IPS-11a (cell line): ENCODE results near the gene ZNF655.
"Not testable (repeated sequence)": the region's sequence is repeated elsewhere in the genome, so short reads cannot be mapped to it uniquely, and the experiment has no call there.

Source experiments
- H3K4me3 ChIP-seq: one replicate; pipeline ENCODE4 v1.5.1; 2013; ENCODE audit warnings: low read depth, low read length, control low read depth

Gene ZNF655

DNA sequence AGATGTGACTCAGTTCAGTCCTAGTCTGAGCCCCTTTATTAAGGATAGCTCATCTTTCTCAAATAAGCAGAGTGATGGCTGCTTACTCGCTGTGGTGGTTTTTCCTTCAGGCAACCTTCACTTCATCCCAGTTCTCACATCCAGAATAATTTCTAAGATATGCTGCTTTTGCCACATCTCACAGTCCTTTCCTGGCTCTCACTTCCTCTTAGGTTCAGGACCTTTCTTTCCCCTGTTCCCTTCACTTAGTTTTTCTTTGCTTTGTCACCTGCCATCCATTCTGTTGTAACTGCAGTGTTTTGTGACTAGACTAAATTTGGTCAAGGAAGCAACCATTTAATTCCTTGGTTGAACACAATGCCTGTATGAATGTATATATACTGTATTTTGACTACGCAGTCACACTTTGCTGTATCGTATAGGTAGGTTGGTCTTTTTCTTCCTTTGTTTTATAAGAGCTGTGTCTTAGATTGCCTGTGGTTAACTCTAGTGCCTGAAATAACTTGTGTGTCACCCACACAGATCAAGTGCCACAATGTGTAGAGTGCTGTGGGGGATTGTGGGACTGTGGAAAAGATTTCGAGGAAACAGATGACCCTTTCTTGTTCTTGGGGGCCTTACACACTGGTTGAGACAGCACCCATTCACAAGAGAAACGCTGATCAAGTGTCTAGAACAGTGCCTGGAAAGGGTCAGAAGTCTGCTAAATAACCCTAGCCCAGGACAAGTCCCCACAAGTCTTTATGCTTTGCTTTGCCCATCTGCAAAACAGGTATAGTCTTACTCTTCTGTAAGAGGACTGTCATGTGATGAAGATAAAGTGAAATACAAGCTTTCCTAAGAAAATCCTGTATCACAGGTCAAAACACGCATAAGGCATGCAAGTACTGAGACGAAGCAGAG, 2.6 kb downstream of the ZNF655 start:
- no peak overlapping the region for H3K4me3 ChIP-seq

DNA sequence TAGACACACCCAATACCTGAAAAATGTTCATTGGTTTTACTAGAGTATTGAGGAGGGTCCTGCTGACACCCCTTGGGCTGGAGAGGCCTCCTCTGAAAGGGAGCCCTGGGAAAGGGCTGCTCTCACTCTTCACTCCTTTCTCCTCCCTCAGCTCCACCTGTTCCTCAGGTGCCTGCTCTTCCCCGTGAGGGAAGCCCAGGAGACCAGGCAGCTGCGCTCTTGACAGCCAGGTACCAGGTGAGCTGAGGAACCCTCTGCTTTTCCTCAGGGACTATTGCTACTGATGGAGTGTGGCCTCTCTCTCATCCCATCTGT, 3.3 kb downstream of the ZNF655 start:
- no peak overlapping the region for H3K4me3 ChIP-seq

DNA sequence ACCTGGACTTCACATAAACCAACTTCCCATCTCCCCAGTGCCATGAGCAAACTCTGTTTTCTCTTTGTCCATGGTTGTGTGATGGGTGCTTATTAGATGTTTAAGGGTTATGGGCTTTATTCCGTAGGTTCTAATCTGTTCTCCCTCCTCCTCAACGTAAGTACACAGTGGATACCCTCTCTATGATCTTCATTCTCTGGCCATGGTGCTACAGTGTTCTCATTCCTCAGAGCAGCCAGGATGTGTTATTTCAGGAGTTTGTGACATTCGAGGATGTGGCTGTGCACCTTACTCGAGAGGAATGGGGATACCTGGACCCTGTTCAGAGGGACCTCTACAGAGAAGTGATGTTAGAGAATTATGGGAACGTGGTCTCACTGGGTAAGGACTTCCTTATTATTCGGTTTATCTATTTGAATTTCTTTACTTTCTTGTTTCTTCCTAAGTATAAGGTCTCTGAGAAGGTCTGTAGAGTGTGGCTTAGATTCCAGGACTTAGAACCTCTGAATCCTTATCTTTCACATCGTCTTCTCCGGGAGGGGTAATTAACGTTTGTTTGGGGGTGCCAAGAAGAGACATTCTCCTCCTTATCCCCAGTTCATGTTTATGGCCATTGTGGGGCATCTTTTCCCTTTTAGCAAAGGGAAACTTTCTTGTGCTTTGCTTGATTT, 3.8 kb downstream of the ZNF655 start:
- no peak overlapping the region for H3K4me3 ChIP-seq

DNA sequence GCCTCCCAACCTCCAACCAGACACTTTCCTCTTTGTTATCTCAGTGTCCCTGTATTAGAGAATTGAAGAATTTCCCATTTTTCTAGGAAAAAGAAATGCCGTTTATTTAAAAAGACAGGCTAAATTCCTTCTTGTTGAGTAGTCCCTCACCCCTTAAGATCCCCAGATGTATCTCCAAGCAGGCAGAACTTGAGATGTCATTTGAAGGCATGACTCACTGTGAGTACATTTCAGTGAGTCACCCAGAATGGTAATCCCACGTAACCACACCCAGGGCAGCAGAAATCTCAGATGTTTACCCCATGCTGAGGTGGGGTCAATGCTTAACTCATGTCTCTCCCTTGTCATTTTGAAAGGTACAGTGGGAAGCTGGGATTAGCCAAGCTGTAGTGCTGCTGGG, 4.4 kb downstream of the ZNF655 start:
- H3K4me3 ChIP-seq, result no peak overlapping the region

DNA sequence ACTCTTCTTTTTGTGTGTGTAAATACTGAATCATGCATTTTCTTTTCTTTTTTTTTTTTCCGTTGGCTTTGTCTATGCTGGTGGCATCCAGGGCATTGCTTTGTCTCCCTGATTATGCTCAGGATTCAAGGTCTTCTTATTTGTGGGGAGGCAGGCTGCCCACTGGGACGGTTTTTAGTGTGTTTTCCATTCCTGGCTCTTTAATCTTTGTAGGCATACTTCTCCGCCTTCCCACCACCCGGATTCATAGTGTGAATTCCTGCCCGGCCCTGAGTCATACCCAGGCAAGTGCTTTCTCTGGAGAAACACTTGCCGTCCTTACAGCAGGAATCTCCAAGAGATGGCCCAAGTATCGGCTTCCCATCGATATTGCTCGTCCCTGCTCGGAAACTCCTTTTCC, 5.2 kb downstream of the ZNF655 start:
- H3K4me3 ChIP-seq, result no peak overlapping the region

DNA sequence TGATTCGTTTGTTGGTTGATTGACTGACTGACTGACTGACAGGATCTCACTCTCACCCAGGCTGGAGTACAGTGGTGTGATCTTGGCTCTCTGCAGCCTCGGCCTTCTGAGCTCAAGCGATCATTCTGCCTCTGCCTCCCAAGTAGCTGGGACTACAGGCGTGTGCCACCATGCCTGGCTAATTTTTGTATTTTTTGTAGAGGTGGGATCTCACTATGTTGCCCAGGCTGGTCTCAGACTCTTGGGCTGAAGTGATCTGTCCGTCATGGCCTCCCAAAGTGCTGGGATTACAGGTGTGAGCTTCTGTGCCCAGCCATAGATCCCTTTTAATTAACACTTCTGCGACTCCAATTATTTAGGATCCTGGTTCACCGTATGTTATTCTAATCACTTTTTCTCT, 10.3 kb downstream of the ZNF655 start:
- not testable (repeated sequence) for H3K4me3 ChIP-seq

DNA sequence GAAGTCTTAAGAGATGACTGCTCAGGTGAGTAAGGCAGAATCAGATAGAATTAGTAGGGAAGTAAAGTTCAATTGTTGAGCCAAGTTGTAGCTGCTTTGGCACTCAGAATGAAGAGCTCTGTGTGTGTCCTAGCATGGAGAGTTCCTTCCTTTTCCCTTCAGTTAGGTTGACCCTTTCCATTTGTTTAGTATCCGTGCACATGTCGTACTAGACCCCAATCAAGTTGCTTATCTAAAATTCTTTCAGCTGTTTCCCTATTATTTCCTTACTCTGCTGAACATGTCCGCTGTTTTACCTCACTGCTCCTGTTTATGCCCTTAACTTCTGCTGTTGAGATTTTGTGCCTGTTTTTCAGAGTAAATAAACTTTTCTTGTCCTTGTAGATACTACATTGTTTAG, 13.3 kb downstream of the ZNF655 start:
- no peak overlapping the region for H3K4me3 ChIP-seq

DNA sequence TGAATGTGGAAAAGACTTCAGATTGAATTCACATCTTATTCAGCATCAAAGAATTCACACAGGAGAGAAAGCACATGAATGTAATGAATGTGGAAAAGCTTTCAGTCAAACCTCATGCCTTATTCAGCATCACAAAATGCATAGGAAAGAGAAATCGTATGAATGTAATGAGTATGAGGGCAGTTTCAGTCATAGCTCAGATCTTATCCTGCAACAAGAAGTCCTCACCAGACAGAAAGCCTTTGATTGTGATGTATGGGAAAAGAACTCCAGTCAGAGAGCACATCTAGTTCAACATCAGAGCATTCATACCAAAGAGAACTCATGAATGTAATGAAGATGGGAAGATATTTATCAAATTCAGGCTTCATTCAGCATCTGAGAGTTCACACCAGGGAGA, 14.8 kb downstream of the ZNF655 start:
- no peak overlapping the region for H3K4me3 ChIP-seq

DNA sequence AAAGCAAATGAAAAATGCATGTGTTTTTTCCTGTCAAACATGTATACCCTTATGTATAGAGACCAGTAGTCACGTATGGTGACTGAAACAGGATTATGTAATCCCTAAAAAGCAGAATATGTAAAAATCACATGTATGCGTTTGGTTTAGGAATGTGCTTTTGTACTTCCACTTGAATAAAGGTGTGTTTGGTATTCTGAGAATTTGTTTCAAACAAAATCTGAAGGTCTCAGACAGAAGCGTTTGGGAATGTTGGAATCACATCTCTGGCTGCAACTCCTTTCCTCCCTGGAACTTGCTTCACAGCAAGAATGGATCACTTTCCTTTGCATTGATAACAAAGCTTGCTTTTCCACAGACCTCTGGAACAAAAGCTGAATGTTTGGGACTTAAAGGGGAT, 17.8 kb downstream of the ZNF655 start:
- no peak overlapping the region for H3K4me3 ChIP-seq

DNA sequence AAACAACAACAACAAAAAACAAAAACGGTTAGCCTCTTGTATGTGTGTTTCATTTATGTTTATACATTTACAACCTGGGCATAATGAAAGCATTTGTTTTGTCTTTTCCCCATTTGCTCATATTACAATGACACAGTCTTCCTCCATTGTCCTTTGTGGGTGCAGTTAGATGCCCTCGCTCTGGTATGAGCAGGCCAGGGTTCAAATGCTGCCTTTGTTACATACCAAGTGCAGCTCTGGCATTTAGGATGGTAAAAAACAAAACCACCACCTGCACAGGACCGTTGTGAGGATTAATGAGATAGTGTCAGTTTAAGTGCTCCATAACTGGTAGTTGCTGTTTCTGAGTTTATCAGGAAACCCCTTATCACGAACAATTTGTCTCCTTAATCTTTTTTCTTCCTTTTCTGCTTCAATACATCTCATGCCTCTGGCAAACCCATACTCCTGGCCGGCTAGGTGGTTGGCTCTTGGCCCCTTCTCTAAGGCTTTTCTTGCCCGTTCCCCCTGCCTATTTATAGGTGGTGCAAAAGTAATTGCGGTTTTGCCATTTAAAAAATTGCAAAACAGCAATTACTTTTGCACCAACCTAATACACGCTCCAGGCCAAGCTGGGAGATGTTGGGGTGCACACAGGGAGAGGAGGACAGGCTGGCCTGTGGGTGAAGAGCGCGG, 21.0 kb downstream of the ZNF655 start:
- H3K4me3 ChIP-seq, result no peak overlapping the region

DNA sequence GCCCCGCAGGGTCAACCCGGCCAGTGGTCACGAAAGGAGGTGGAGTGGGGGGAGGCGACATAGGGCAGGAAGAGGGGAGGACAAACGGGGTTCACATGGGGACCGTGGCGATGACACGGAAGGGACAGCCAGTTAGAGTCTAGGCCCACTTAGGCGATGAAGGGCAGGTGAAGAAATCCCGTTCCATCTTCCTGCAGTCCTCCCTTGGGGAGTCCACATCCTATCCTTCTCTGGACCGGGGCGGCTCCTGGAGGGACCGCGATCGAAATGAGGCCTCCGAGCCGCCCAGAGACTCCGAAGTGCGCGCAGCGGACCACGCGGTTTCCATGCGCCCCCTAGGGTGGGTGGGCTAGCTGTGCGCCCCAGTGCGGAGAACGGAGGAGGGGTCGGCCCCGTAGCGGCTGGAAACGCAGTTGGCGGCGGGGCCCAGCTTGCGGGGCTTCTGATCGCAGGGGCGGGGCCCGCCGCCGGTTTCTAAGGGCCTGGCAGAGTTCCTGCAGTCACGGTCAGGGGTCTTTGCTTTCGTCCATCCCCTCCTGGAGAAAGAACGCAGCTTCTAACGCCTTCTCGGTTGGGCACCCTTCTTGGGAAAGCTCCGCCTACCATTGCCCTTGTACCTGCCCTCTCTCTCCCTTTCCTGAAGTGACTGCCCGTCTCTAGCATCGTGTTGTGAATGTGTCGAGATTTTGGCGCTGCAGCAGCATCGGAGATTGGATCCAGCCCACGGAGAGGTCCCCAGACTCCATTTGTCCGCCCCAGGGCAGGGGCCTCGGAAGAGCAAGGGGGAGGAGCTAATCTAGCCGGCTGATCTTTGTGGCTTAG, 21.7 kb downstream of the ZNF655 start:
- H3K4me3 ChIP-seq, result peak overlapping the region; percentile 49

DNA sequence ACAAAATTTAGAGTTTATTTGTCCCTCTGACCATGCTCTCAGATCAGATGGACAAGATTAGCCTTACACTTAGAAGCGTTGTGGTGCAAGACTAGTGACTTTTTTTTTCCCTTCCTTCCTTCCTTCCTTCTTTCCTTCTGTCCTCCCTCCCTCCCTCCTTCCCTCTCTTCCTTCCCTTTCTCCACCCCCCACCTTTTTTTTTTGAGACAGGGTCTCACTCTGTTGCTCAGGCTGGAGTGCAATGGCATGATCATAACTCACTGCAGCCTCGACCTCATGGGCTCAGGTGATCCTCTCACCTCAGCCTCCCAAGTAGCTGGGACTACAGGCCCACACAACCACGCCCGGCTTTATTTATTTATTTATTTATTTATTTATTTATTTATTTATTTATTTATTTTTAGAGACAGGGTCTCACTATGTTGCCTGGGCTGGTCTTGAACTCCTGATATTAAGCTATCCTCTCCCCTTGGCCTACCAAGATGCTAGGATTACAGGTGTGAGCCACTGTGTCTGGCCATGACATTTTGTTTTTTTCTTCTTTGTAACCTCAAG, 22.4 kb downstream of the ZNF655 start:
- H3K4me3 ChIP-seq, result peak overlapping the region; percentile 49

DNA sequence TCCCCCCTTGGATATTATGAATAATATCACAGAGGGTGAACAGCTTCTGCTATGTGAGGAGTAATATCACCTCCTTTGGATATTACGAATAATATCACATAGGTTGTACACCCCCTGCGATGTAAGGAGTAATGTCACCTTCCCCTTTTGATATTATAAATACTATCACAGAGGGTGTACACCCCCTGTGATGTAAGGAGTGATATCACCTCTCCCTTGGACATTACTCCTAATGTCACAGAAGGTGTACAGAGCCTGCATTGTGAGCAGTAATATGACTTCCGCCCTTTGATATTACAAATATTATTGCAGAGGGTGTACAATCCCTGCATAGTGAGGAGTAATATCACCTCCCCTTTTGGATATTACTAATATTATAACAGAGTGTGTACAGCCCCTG, 30.4 kb downstream of the ZNF655 start:
- H3K4me3 ChIP-seq, result no peak overlapping the region

DNA sequence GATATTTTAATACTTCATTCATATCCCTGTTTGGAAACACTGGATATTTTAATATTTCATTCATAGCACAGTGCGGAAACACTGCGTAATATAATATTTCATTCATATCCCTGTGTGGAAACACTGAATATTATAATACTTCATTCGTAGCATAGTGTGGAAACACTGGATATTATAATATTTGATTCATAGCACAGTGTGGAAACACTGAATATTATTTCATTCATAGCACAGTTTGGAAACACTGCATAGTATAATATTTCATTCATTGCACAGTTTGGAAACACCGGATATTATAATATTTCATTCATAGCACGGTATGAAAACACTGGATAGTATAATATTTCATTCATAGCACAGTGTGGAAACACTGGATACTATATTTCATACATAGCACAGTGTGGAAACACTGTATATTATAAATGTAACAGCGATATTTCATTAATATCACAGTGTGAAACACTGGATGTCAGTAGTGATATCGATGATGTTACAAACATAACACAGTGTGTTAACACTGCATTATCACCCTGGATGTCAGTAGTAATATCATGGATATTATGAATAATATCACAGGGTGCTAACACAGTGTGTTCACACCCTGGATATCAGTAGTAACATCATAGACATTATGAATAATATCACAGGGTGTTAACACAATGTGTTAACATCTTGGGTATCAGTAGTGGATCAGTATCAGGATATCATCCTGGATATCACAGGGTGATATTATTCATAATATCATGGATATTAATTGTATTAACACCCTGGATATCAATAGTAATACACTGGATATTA, 36.7 kb downstream of the ZNF655 start:
- no peak overlapping the region for H3K4me3 ChIP-seq

DNA sequence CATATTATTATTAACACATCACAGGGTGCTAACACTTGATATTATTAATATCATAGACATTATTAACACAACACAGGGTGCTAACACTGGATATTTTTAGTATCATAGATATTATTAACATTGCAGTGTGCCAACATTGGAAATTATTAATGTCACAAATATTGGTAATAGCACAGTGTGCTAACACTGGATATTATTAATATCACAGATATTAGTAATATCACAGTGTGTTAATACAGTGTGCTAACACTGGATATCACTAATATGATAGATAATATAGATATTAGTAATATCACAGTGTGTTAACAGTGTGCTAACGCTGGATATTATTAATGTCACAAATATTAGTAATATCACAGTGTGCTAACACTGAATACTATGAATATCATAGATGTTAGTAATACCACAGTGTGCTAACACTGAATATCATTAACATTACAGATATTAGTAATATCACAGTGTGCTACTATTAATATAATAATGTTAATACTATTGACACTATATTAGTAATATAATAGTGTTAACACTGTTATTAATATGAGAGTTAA, 38.0 kb downstream of the ZNF655 start:
- H3K4me3 ChIP-seq, result no peak overlapping the region

DNA sequence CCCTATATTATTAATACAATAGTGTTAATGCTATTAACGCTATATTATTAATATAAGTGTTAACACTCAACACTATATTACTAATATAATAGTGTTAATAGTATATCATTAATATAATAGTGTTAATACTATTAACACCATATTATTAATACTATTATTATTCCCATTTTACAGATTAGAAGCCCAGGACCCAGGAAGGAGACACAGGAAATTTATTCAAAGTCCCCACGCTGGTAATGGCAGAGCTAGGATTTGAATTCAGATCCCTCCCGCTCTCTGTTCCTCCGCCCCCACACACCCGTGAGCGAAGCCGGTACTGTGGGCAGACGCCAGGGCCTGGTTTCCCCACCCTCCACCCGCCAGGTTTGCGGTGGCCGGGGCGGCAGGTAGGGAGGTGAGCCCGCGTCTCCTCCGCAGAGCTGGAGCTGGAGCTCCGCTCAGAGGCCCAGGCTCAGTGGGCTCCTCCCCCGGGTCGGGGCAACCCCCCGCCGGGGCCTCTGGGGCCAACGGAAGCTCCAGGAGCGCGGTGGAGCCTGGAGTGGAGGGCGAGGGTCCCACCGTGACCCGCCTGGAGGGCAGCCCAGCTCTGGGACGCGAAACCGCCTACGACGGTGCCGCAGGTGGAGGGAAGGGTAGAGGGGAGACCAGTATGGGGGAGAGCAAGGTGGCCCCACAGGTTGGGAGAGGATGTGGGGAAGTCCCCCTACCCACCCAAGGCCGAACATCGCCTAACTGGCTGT, 39.5 kb downstream of the ZNF655 start, which contains the start of gene TMEM225B:
TSS of gene TMEM225B (plus strand) at position 506 of the 740 bp plus-strand sequence. CDS start 6,122 bp downstream, outside the sequence.
- no peak within 1 kb of the TSS for H3K4me3 ChIP-seq

DNA sequence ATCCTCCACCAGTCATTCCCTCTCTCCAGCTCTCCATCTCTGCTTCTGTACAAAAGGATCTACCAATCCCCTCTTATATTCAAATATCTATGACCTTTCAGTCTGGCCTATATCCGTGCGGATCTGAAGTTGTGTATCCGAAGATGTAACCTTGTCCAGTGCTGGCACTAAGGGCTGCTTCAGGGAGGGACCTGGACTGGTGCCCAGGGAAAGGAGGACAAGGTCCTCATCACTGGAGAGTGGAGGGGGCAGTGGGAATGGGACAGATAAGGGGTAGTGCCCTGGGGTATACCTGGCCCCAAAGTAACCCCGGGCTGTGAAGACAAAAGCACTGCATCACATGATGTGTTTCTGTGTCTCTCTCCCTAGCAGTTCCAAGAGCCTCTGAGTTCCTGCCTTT, 41.4 kb downstream of the ZNF655 start:
- H3K4me3 ChIP-seq, result no peak overlapping the region

DNA sequence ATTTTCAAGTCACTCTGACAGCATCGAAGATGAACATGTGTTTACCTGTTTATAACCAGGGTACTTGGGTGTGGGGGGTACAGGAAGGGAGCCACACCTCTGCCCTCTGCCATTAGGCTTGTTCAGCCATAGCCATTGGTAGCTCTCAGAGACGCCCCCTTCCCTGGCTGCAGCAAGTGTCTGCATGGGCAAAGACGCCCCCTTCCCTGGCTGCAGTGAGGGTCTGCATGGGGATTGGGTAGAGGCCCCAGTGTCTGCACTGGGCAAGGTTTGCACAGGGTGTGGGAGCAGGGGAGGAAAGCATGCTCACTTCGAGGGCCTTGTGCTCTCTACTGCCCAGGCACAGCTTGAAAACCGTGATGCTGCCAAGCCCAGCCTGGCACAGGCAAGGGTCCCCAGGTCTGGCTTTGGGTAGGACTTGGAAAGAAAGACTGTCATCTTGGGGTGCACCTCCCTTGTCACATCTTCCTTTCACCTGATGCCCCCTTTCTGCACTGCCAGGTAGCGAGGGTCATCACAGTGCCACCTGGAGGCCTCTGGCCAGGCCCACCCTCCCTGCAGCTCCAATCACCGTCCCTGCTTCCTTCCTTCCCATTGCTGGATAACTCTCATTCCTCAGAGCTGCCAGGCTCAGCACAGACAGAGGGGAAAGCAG, 43.3 kb downstream of the ZNF655 start:
- no peak overlapping the region for H3K4me3 ChIP-seq
